GM12864 (cell line): ENCODE data around the gene TSSC4.

Experiments used
- DNase-seq: peaks from one replicate; pipeline ENCODE4 v3.0.0-alpha.2; 2011; ENCODE audit warnings: low read depth
- H3K4me3 ChIP-seq: 2 replicates; pipeline ENCODE4 v1.5.1; 2011; ENCODE audit warnings: mild to moderate bottlenecking, low read depth, low read length, control low read depth
- CTCF ChIP-seq: IDR thresholded peaks from 2 replicates; pipeline ENCODE4 v1.5.1; 2011; ENCODE audit warnings: low read depth, mild to moderate bottlenecking, moderate library complexity, low read length, control low read depth, inconsistent platforms; ENCODE audit errors: missing control alignments

The TSSC4 gene

GRCh38 chr11:2409611-2410468 is 9.3 kb downstream of the TSSC4 start:
- no peak for DNase-seq
- no peak overlapping the region for H3K4me3 ChIP-seq
- no peak for TF ChIP-seq CTCF

DNA sequence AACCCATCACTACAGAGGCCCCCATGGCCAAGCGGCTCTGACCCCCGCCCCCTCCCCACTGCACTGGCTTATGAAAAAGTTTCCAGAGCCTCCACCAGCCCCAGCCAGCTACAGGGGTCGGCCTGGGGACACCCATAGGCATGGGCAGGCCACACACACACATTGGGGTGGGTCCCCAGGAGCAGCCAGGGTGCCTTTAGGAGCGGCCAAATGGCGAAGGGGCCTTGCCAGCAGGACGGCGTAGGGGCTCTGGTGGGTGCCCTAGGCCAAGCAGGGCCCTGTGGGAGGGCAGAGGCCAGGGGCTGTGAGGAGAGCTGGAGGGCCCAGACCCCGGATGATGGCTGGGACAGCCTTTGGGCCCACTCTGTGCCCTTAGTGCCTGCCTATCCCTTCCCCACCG is 10.1 kb downstream of the TSSC4 start:
- H3K4me3 ChIP-seq = no peak overlapping the region
- no peak for DNase-seq
- no peak for TF ChIP-seq CTCF

GRCh38 chr11:2411446-2412305 is 11.1 kb downstream of the TSSC4 start:
- TF ChIP-seq CTCF = no peak
- H3K4me3 ChIP-seq = no peak overlapping the region
- DNase-seq = no peak

DNA sequence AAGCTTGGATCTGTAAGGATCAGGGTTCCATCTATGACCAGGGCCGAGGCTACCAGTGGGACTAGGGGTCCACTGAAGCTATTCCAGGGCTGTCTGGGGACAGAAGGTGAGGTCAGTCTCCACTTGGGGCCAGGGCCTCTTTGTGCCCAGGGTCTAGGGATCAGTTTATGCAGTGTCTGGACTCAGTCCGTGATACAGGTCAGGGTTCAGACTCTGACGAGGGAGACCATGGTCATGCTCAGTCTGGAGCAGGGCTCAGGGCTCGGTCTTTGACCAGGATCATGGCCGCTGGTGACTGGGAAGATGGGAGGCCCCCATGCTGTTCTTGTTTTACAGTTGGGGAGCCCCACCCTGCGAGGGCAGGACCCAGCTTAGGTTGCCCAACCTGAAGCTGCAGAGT is 11.8 kb downstream of the TSSC4 start:
- no peak for TF ChIP-seq CTCF
- H3K4me3 ChIP-seq = no peak overlapping the region
- no peak for DNase-seq

DNA sequence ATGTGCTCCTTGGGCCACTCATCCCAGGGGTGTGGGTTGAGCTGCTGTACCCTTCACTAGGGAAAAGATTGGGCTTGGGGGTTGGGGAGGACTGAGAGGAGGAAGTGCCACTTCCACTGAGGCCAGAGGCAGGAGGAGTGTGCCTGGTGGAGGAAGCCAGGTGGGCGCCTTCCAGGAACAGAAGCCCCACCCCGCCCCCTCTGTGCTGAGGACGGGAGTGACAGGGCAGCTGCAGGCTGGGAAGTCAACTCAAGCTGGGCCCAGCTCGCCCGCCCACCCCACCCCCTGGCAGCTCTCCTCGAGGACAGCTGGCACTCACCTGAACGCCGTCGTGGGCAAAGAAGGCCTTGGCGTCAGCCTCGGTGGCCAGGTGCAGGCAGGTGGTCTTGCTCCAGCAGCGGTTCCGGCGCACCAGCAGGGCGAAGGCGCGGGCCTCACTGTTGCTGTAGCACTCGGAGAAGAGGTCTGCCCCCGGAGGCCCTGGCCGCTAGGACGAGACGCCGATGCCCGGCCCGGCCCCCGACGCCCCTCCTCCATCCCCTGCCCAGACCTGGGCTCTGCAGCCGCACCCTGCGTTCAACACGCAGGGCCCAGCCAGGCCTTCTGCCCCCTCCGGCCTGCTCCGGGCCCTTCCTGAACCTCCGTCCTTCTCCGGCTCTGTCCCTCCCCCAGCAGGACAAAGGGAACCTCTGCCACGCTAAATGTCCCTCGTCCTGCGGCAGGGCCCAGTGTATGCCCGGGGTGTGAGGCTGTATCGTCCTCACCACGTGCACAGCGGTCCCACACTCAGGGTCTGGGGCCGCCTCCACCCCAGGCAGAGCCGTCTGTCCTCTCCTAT is 13.4 kb downstream of the TSSC4 start:
- TF ChIP-seq CTCF = no peak
- DNase-seq = no peak
- H3K4me3 ChIP-seq = no peak overlapping the region

DNA sequence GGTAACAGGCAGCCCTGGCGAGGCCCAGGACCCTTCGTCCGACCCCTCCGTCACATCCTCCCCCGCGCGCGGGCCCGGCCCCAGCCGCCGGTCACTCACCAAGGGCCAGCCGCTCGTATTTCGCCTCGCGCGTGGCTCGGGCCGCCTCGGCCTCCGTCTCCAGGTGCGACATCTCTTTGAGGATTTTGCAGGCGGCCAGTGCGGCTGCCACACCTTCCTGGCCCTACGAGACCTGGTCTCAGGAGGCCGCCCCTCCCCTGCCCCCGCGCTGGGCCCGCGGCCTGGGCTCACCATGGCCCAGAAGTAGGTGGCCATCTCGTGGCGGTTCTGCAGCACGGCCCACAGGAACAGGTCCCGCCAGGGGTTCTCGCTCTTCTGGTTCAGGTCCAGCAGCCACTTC is 14.1 kb downstream of the TSSC4 start:
- no peak for DNase-seq
- TF ChIP-seq CTCF = no peak
- no peak overlapping the region for H3K4me3 ChIP-seq
